Muscle layer of colon (tissue), 2 donors: ENCODE data around the gene ABCC8.

Source experiments
- H3K27ac ChIP-seq: one replicate; pipeline ENCODE4 v1.7.0; 2013; ENCODE audit warnings: low read depth, mild to moderate bottlenecking, low read length, moderate library complexity
- H3K27me3 ChIP-seq, 2 donors: one replicate each; pipeline ENCODE4 v1.7.0; 2013; ENCODE audit warnings: low read length in 2 of 2, mild to moderate bottlenecking in 2 of 2; ENCODE audit not compliant: insufficient read depth in 2 of 2, control insufficient read depth in 1 of 2
- H3K36me3 ChIP-seq: one replicate; pipeline ENCODE4 v1.7.0; 2013; ENCODE audit warnings: mild to moderate bottlenecking, low read length; ENCODE audit not compliant: insufficient read depth
- H3K4me1 ChIP-seq: one replicate; pipeline ENCODE4 v1.7.0; 2013; ENCODE audit warnings: mild to moderate bottlenecking, low read length; ENCODE audit not compliant: insufficient read depth
- H3K4me3 ChIP-seq, 2 donors: one replicate each; pipeline ENCODE4 v1.7.0; 2013; ENCODE audit warnings: low read length in 2 of 2, low read depth in 1 of 2, mild to moderate bottlenecking in 1 of 2, moderate library complexity in 1 of 2
- H3K9ac ChIP-seq: one replicate; pipeline ENCODE4 v1.7.0; 2013; ENCODE audit warnings: low read length
- H3K9me3 ChIP-seq: one replicate; pipeline ENCODE4 v1.7.0; 2013; ENCODE audit warnings: mild to moderate bottlenecking, low read length
- donor health status: abdominal sarcoma.
- donor health status: Adenocarcinoma of cecum.

Gene ABCC8

GRCh38 chr11:17476317-17477083 lies at the start of gene ABCC8:
Gene ABCC8 (minus strand): TSS chr11:17476845. CDS start chr11:17476776, 69 bp downstream.
- H3K27ac ChIP-seq: no peak within 1 kb of the TSS
- H3K27me3 ChIP-seq: peaks cover 21 to 32% of the 10 kb centered on the region in 2 donors
- no peaks in the 10 kb centered on the region for H3K4me1 ChIP-seq
- H3K36me3 ChIP-seq: no peaks in the 10 kb centered on the region
- H3K4me3 ChIP-seq: no peak within 1 kb of the TSS
- H3K9ac ChIP-seq: no peak within 1 kb of the TSS
- no peaks in the 10 kb centered on the region for H3K9me3 ChIP-seq

DNA sequence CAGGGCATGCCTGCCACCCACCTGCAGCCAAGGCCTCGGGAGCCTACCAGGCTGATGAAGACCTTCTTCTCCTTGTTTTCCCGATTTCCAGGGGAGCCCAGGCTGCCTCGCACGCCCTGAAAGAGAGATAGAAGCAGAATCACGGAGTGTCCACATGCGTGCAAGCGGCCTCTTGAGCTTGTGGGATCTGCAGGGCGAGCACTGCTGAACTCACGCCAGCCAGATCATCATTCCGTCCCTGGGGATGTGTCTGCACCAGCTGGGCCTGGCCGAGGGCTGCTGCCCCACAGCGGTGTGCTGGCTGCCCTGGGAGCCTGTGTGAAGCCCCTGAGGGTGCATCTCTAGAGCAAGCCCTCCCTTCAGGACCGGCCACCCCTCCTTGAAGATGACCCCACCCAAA lies 49.7 kb upstream of the ABCC8 start:
- Histone ChIP-seq H3K4me3 (no peak overlapping the region), H3K27me3 (no peaks in the 10 kb centered on the region), H3K9ac (no peak overlapping the region), H3K9me3 (no peaks in the 10 kb centered on the region), H3K4me1 (no peaks in the 10 kb centered on the region), H3K27ac (no peak overlapping the region), H3K36me3 (no peaks in the 10 kb centered on the region)

DNA sequence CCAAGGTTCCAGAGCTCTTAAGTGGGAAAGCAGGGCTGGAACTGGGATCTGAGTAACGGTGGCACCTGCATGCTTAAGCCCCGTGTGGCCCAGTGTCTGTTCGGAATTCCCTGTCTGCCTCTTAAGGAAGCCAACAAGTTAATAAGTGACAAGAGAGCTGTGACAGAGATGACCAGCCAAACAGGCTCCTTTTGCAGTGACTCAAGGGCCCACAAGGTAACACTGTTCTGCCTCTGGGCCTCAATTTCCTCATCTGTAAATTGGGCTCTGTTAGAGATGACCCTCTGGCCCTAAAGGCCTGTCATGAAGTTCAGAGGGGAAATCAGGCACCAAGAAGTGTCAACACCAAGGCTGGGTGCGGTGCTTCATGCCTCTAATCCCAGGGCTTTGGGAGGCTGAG lies 48.9 kb upstream of the ABCC8 start:
- Histone ChIP-seq H3K27ac (no peak overlapping the region), H3K27me3 (no peaks in the 10 kb centered on the region), H3K9me3 (no peaks in the 10 kb centered on the region), H3K4me1 (no peaks in the 10 kb centered on the region), H3K36me3 (no peaks in the 10 kb centered on the region), H3K9ac (no peak overlapping the region), H3K4me3 (no peak overlapping the region)

- H3K27me3 ChIP-seq: no peaks in the 10 kb centered on the region
- H3K4me3 ChIP-seq: no peak overlapping the region
- no peaks in the 10 kb centered on the region for H3K36me3 ChIP-seq
- H3K9me3 ChIP-seq: no peaks in the 10 kb centered on the region
- H3K9ac ChIP-seq: no peak overlapping the region
- no peaks in the 10 kb centered on the region for H3K4me1 ChIP-seq
- H3K27ac ChIP-seq: no peak overlapping the region
These were observed 47.6 kb upstream of the ABCC8 start for GRCh38 chr11:17524221-17524620.

DNA sequence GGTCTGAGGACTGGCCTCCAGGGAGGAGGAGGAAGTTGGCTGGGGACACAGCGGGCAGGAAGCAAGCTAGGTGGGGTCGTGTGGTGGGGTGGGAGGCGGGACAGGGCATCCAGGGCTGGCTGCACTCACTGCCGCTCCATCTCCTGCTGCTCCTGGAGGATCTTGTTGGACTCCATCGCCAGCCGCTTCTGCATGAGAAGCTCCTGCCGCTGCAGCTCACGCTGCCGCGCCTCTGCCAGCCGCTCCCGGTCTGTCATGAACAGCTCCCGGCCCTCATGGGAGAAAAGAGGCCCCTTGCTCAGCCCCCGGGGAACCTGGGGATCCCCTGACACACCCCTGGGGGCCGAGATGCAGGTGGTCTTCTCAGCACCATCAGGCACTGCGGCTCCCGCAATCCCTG lies 46.0 kb upstream of the ABCC8 start:
- H3K27ac ChIP-seq: no peak overlapping the region
- H3K9me3 ChIP-seq: no peaks in the 10 kb centered on the region
- no peaks in the 10 kb centered on the region for H3K27me3 ChIP-seq
- no peak overlapping the region for H3K4me3 ChIP-seq
- H3K36me3 ChIP-seq: no peaks in the 10 kb centered on the region
- H3K9ac ChIP-seq: no peak overlapping the region
- no peaks in the 10 kb centered on the region for H3K4me1 ChIP-seq

- H3K27me3 ChIP-seq: no peaks in the 10 kb centered on the region
- no peak overlapping the region for H3K9ac ChIP-seq
- no peak overlapping the region for H3K27ac ChIP-seq
- H3K36me3 ChIP-seq: no peaks in the 10 kb centered on the region
- H3K4me1 ChIP-seq: no peaks in the 10 kb centered on the region
- H3K9me3 ChIP-seq: no peaks in the 10 kb centered on the region
- no peak overlapping the region for H3K4me3 ChIP-seq
These were observed 44.7 kb upstream of the ABCC8 start for GRCh38 chr11:17521106-17521900.

DNA sequence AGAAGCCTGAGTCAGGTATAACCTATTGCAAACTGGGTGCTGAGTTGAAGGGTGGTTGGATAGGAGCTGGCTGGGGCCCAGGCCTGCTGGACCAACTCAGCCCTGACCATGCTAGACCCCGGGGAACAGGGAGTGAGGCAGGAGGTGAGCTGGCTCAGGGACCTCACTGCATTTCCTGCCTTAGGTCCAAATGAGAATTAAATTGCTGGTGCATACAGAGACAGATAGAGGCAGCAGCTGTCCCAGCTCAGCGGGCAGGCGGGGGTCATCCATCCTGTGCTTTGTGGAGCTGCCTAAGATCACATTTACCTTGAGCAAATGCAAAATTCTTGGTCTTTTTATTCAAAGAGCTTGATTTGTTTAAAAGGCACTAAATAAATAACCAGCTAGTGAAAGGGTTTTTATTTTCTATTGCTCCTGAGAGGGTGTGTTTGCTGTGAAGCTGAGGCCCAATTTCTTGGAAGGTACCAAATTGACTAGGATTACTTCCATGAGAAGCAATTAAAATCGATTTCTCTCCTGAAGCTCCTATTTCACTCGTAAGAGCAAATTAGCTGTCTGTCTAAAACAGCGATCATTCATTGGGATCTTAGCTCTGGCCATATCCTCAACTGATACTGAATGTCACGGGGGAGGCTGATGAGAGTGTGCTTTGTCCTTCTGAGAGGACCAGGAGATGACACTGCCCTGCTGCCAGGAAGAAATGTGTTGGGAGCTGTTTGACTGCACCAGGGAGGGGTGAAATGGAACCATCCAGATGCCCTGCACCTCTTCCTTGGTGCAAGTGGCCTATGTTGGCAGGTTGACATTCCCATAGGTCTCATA lies 42.6 kb upstream of the ABCC8 start:
- no peaks in the 10 kb centered on the region for H3K4me1 ChIP-seq
- H3K27ac ChIP-seq: no peak overlapping the region
- H3K9me3 ChIP-seq: no peaks in the 10 kb centered on the region
- no peak overlapping the region for H3K9ac ChIP-seq
- H3K36me3 ChIP-seq: no peaks in the 10 kb centered on the region
- no peaks in the 10 kb centered on the region for H3K27me3 ChIP-seq
- H3K4me3 ChIP-seq: no peak overlapping the region

GRCh38 chr11:17518366-17518765 lies 41.7 kb upstream of the ABCC8 start:
- no peaks in the 10 kb centered on the region for H3K36me3 ChIP-seq
- H3K9ac ChIP-seq: no peak overlapping the region
- H3K9me3 ChIP-seq: no peaks in the 10 kb centered on the region
- no peak overlapping the region for H3K27ac ChIP-seq
- no peak overlapping the region for H3K4me3 ChIP-seq
- no peaks in the 10 kb centered on the region for H3K27me3 ChIP-seq
- H3K4me1 ChIP-seq: no peaks in the 10 kb centered on the region

- no peaks in the 10 kb centered on the region for H3K9me3 ChIP-seq
- no peaks in the 10 kb centered on the region for H3K27me3 ChIP-seq
- no peak overlapping the region for H3K4me3 ChIP-seq
- H3K36me3 ChIP-seq: no peaks in the 10 kb centered on the region
- H3K4me1 ChIP-seq: no peaks in the 10 kb centered on the region
- H3K9ac ChIP-seq: no peak overlapping the region
- H3K27ac ChIP-seq: no peak overlapping the region
These were observed 40.5 kb upstream of the ABCC8 start for GRCh38 chr11:17517186-17517585.

DNA sequence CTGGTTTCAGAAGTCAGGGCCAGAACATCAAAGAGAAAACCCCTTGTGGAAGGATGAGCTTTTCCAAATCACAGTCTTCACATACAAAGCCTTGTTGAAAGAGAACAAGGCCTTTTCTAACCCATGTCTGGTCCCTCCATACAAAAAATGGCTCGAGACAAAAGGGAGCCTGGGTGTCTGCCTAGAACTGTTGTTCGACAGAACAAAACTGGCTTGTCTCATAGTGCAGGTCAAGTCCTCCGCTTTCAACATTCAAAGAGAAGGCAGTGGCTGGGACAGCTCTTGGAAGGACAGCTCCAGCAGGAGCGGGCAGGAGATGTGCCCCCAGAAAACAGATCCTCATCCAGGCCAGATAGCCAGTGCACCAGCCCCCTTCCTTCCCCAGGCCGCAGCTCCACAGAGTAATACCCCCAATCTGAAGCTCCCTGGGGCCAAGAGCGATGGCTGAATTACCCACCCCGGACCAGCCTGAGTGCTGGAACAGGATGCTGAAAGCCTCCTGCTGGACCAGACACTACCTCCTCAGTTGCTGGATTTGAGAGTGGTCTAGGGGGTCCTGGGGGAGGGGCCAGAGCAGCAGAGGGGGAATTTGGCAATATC lies 40.0 kb upstream of the ABCC8 start:
- Histone ChIP-seq H3K27ac (no peak overlapping the region), H3K27me3 (no peaks in the 10 kb centered on the region), H3K9ac (no peak overlapping the region), H3K9me3 (no peaks in the 10 kb centered on the region), H3K4me3 (no peak overlapping the region), H3K4me1 (no peaks in the 10 kb centered on the region), H3K36me3 (no peaks in the 10 kb centered on the region)
